ENCODE data around the gene PURA.

Gene PURA

GRCh38 chr5:140113699-140114263, at the start of gene PURA:
PURA (plus strand) TSS chr5:140114109; CDS start chr5:140114182, 73 bp downstream.
- in situ Hi-C loops (cut with HindIII; ENCODE audit: low sequenced_read_pairs), result no loop called here

DNA sequence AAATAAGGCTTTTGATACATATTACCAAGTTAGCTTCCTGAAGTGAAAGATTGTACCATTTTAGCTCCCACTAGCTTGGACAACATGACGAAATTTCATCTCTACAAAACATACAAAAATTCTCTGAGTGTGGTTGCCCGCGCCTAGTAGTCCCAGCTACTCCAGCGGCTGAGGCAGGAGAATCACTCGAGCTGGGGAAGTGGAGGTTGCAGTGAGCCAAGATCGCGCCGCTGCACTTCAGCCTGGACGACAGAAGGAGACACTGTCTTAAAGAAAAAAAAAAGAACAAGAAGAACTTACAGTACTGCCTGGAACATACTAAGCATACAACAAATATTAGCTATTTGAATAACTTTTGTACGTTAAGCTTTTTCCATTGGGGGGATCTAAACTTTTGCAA, 41.1 kb upstream of the PURA start:
- in situ Hi-C loops (cut with HindIII; ENCODE audit: low sequenced_read_pairs), result loop anchor here (5.0 kb wide), 1 partner anchor 79 kb away; no protein-coding TSS in a partner anchor

DNA sequence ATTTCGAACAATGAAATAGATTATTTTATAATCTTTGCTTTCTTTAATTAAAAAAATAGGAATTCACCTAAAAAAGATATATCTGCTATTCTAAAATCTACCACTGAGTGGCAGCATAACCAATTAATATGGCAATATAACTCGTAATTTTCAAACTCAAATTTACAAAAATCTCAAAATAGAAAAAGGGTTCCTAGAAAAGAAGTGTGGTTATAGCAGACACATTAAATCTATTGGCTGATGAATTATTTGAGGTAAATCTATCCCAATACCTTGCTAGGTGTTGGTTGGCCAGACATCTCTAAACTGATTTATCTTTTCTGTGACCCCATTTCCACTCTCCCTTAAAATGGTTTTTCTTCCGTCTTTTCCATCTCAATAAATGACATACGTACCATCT, 40.6 kb upstream of the PURA start:
- in situ Hi-C loops (cut with HindIII; ENCODE audit: low sequenced_read_pairs), result loop anchor here (5.0 kb wide), 1 partner anchor 79 kb away; no protein-coding TSS in a partner anchor

GRCh38 chr5:140075371-140075770, 38.5 kb upstream of the PURA start:
- in situ Hi-C loops (cut with HindIII; ENCODE audit: low sequenced_read_pairs), result no loop called here

DNA sequence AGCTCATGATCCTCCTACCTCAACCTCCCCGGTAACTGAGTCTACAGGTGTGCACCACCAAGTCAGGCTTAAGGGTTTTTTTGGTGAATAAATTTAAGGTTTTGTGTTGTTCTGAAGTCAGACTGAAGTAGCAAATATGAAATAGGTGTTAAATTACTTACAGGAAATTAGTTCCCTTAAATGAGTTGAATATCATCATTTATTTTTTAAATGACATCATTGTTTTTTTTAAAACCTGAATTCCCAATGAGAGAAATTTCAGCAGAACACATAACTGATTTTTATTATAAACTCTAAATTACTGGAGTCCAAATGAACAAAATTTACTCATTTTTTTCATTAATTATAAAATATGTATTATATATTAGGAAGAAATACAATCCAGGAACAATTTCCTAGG, 37.8 kb upstream of the PURA start:
- in situ Hi-C loops (cut with HindIII; ENCODE audit: low sequenced_read_pairs), result no loop called here

DNA sequence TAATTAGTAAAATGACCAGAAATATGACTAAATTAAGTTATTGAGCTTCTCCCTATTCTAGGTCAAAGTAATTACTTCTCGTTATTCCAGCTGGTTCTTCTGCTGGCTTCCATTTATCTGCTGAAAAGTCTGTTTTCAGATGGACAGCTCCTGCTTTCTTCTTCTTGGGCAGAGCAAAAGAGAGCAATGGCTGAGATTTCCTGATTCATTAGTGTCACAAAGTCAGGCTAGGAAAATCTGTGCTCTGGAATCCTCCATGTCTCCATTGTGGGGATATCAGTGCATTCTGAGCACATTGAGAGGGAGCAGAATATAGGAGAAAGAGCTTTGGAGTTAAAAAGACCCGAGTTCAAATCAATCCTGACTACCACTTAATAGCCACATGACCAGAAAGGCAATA, 37.1 kb upstream of the PURA start:
- in situ Hi-C loops (cut with HindIII; ENCODE audit: low sequenced_read_pairs), result no loop called here

GRCh38 chr5:140083120-140083519, 30.8 kb upstream of the PURA start:
- in situ Hi-C loops (cut with HindIII; ENCODE audit: low sequenced_read_pairs), result no loop called here

GRCh38 chr5:140083650-140084049, 30.3 kb upstream of the PURA start:
- in situ Hi-C loops (cut with HindIII; ENCODE audit: low sequenced_read_pairs), result no loop called here

GRCh38 chr5:140084541-140084940, 29.4 kb upstream of the PURA start:
- in situ Hi-C loops (cut with HindIII; ENCODE audit: low sequenced_read_pairs), result no loop called here

DNA sequence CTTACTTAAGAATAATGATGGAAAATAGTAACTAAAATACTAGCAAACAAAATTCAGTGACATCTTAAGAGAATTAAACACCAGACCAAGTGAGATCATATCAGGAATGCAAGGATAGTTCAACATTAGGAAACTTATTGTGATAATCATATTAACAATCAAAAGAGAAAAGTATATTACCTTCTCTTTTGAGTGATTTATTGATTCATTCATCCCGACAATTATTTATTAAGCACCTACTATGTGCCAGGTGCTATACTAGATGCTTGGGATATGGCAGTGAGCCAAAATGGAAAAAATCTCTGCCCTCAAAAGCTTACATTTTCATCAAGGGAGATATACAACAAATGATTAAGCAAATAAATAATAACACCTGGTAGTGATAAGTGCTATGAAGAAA, 23.7 kb upstream of the PURA start:
- in situ Hi-C loops (cut with HindIII; ENCODE audit: low sequenced_read_pairs), result no loop called here

DNA sequence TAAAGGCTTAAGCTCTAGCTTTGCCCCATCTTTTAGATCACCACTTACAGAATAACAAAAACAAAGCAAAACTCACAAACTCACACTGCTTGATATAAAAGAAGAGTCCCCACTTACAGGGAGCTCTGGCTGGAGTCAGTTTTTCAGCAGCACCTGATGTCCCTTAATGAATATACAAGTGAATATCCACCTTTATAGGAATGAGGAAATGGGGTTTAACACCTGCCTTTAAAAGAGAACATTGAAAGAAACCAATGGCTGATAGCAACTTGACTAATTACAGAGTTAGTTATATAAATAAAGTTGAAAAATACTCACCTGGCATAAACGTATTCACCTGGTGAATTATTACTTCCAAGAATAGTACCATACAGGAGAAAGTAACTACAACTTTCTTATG, 20.7 kb upstream of the PURA start:
- in situ Hi-C loops (cut with HindIII; ENCODE audit: low sequenced_read_pairs), result no loop called here

DNA sequence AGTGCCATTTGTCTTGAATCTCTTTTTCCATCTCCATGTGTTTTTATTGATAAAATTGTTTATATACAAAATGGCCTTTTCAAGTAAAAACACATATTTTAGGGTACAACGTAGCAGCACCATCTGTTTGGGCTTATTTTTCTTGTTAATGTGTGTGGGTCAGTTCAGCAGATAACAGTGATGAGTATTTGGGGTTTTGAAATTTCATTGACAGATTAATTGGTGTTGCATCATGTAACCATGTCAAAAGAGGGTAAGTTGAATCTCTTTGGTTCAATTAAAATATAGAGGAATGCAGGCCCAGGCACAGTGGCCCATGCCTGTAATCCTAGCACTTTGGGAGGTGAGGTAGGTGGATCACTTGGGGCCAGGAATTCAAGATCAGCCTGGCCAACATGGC, 20.0 kb upstream of the PURA start:
- in situ Hi-C loops (cut with HindIII; ENCODE audit: low sequenced_read_pairs), result no loop called here

- in situ Hi-C loops (cut with HindIII; ENCODE audit: low sequenced_read_pairs), result no loop called here
Measured at GRCh38 chr5:140094889-140095288, 19.0 kb upstream of the PURA start.

DNA sequence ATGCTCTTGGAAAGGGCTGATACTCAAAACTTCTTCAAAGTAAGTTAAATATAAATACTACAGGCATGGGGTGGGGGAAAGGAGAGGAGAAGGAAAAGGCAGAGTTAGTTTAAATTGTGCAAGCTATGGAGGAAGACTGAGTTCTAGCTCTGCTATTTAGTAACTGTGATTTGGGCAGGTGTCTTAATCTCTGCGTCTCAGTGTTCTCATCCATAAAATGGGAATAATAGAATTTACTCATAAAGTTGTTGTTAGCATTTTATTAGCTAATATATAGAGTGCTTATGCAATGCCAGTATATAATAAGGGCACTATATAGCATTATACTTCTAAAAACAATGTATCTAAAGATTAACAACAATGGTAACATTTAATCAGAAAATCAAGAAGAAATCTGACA, 12.7 kb upstream of the PURA start:
- in situ Hi-C loops (cut with HindIII; ENCODE audit: low sequenced_read_pairs), result no loop called here

GRCh38 chr5:140103154-140103553, 10.8 kb upstream of the PURA start:
- in situ Hi-C loops (cut with HindIII; ENCODE audit: low sequenced_read_pairs), result no loop called here

- in situ Hi-C loops (cut with HindIII; ENCODE audit: low sequenced_read_pairs), result no loop called here
Measured at GRCh38 chr5:140104100-140104499, 9.8 kb upstream of the PURA start.

GRCh38 chr5:140106101-140106500, 7.8 kb upstream of the PURA start:
- in situ Hi-C loops (cut with HindIII; ENCODE audit: low sequenced_read_pairs), result no loop called here

- in situ Hi-C loops (cut with HindIII; ENCODE audit: low sequenced_read_pairs), result no loop called here
Measured at GRCh38 chr5:140106805-140107311, 7.1 kb upstream of the PURA start.

- in situ Hi-C loops (cut with HindIII; ENCODE audit: low sequenced_read_pairs), result no loop called here
Measured at GRCh38 chr5:140107312-140108092, 6.4 kb upstream of the PURA start.

DNA sequence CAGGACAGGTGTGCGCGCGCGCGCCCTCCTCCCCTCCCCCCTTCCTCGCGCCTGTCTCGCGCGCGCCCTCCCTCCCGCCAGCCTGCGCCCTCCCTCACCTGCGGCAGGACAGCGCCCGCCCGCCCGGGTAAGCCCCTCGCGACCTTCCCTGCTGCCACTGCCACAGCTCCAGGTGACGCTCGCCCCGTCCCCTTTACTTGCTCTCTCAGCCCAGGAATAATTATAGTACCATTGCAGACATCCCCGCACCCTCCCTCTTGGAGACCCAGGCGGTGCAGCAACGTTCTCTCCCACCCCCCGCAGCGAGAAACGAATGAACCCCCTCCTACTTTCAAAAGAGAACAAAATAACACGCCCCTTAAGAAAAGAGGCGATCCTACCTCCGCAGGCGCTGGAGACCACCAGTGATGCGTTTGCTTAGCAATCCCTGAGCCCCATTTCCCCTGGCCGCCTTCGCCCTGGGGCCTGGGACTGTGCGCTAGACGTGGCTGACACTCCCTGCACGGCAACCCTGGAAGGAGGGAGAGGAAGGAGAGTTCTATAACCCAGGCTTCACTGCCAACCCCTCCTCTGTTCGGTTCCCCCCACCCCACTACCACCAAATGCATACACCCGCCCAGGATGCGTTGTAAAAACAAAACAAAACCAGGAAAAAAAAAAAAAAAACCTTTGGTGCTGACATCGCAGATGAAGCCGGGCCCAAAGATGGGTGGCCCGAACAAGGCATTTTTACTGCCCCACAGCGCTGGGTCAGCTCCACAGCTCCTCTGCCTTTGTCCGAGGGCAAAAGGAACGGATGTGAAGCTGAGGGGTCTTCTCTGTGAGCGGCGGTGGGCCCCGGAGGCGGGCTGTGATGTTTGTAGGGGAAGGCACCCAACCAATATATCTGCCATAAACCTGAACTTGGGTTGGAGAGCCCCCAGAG, 5.6 kb upstream of the PURA start:
- in situ Hi-C loops (cut with HindIII; ENCODE audit: low sequenced_read_pairs), result no loop called here

DNA sequence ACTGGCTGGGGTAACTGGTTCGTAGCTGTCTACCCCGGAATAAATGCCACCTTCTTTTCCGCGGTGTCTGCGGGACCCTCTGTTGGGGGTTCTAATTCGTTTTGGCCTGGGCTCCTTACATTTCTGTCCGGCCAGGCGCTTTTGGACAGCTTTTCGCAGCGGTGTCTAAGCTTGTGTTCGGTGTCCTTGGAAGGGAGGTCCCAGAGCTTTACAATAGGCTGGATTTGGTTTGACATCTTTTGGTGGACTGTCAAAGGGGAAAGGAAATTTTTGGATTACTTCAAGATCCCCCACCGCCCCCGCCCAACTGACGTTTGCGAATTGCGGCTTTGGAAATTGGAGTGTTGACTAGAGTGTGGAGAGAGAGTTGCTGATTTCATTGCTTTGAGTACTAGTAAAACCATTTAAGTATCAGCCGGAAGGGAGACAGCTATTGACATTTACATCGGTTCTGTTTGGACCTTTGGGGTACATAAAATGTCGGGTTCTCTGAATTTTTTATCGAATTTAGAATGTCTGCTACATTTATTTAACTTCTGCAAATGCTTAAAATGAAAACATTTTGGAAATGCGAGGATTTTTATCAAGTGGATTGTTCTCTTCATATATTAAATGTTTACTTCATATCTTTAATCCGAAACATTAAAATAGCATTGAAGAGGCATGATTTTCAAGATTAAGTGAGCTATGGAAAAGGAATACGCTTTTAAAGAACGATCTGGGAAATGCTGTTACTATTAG, 4.7 kb upstream of the PURA start:
- in situ Hi-C loops (cut with HindIII; ENCODE audit: low sequenced_read_pairs), result no loop called here
